SK-N-SH (cell line): ENCODE data around the gene USP36. TPM values are rescaled to one million over a fixed set of nuclear protein-coding genes. Genes with fewer than 3 reads are reported as not detected.

Experiments used
- CTCF ChIA-PET: fragments of 300-600, 350-600 bp; formaldehyde crosslinking; extraction: SDS; loops from one replicate; lab custom pipeline; 2021; lab: Yijun Ruan, JAX
- POLR2A ChIA-PET: fragments of 350-600 bp; sonication (Branson Sonifier 250); formaldehyde crosslinking; extraction: SDS; loops from one replicate; lab custom pipeline; 2020; ENCODE audit warnings: antibody characterized with exemption, inconsistent platforms; lab: Yijun Ruan, JAX
- DNase-seq: peaks from one replicate; pipeline ENCODE4 v3.0.0; 2012
- H2AFZ ChIP-seq: fragments of 200-600 bp; sonication (generic); 2 replicates; pipeline ENCODE4 v1.8.1; 2016; ENCODE audit warnings: antibody characterized with exemption, mild to moderate bottlenecking, low read depth
- H3F3A ChIP-seq: fragments of 200-600 bp; sonication (generic); replicated peaks from 2 replicates; pipeline ENCODE3; 2016; ENCODE audit warnings: antibody characterized with exemption, mild to moderate bottlenecking; ENCODE audit not compliant: insufficient read depth
- H3K27ac ChIP-seq, 2 experiments: fragments of 200-500 bp in 1 of 2; fragments of 200-600 bp in 1 of 2; sonication (Bioruptor generic) in 1 of 2; sonication (generic), shearing (Covaris generic) in 1 of 2; 2 replicates each; pipeline versions ENCODE4 v1.5.1 to v1.6.1; 2014 to 2016; ENCODE audit warnings: low read depth in 2 of 2, inconsistent platforms in 1 of 2, low read length in 1 of 2, mild to moderate bottlenecking in 1 of 2, mixed read lengths in 1 of 2
- H3K27me3 ChIP-seq: fragments of 200-600 bp; sonication (generic), shearing (Covaris generic); 2 replicates; pipeline ENCODE4 v1.6.1; 2016; ENCODE audit warnings: mixed run types; ENCODE audit not compliant: insufficient read depth
- H3K36me3 ChIP-seq, 2 experiments: fragments of 200-500 bp in 1 of 2; fragments of 200-600 bp in 1 of 2; sonication (Bioruptor generic) in 1 of 2; sonication (generic) in 1 of 2; replicated peaks in 1 of 2; 2 replicates each; pipeline versions ENCODE3 to v1.5.1; 2014 to 2016; ENCODE audit warnings: low read length in 1 of 2, mild to moderate bottlenecking in 1 of 2; ENCODE audit not compliant: insufficient read depth in 2 of 2, control insufficient read depth in 1 of 2
- H3K4me1 ChIP-seq, 2 experiments: fragments of 200-500 bp in 1 of 2; fragments of 200-600 bp in 1 of 2; sonication (Bioruptor generic) in 1 of 2; sonication (generic), shearing (Covaris generic) in 1 of 2; 2 replicates each; pipeline versions ENCODE4 v1.5.1 to v1.6.1; 2014 to 2016; ENCODE audit warnings: low read depth in 1 of 2, low read length in 1 of 2, mixed run types in 1 of 2; ENCODE audit not compliant: insufficient read depth in 2 of 2, control insufficient read depth in 1 of 2
- H3K4me2 ChIP-seq: fragments of 200-600 bp; sonication (generic), shearing (Covaris generic); 2 replicates; pipeline ENCODE4 v1.6.1; 2017; ENCODE audit warnings: mixed run types
- H3K4me3 ChIP-seq, 2 experiments: fragments of 200-500 bp in 1 of 2; fragments of 200-600 bp in 1 of 2; sonication (Bioruptor generic) in 1 of 2; sonication (generic), shearing (Covaris generic) in 1 of 2; 2 replicates each; pipeline versions ENCODE4 v1.5.1 to v1.8.1; 2014 to 2016; ENCODE audit warnings: low read depth in 2 of 2, inconsistent platforms in 1 of 2, low read length in 1 of 2, mild to moderate bottlenecking in 1 of 2, mixed read lengths in 1 of 2, moderate library complexity in 1 of 2
- H3K79me2 ChIP-seq: fragments of 200-600 bp; sonication (generic); 2 replicates; pipeline ENCODE4 v1.8.1; 2017; ENCODE audit warnings: mild to moderate bottlenecking; ENCODE audit not compliant: insufficient read depth
- H3K9ac ChIP-seq: fragments of 200-600 bp; sonication (generic); 2 replicates; pipeline ENCODE4 v1.6.1; 2017; ENCODE audit warnings: mixed run types
- H3K9me2 ChIP-seq: fragments of 200-600 bp; sonication (generic); 2 replicates; pipeline ENCODE4 v1.6.1; 2017; ENCODE audit warnings: mixed run types
- H3K9me3 ChIP-seq: fragments of 200-600 bp; sonication (generic); 2 replicates; pipeline ENCODE4 v1.6.1; 2017; ENCODE audit warnings: mixed run types, mild to moderate bottlenecking, moderate library complexity
- H4K20me1 ChIP-seq: fragments of 200-600 bp; sonication (generic); 2 replicates; pipeline ENCODE4 v1.6.1; 2017; ENCODE audit warnings: mild to moderate bottlenecking, mixed run types; ENCODE audit not compliant: insufficient read depth
- EP300 ChIP-seq, 2 experiments: IDR thresholded peaks; 2 replicates each; pipeline versions ENCODE4 v1.4.0 to v1.6.1; 2012; ENCODE audit warnings: borderline replicate concordance in 1 of 2, low read depth in 1 of 2, low read length in 1 of 2
- FOSL2 ChIP-seq: IDR thresholded peaks from 2 replicates; pipeline ENCODE4 v1.4.0; 2012; ENCODE audit warnings: low read depth, mild to moderate bottlenecking, moderate library complexity, borderline replicate concordance
- FOXJ3 ChIP-seq: sonication (generic); formaldehyde crosslinking; IDR thresholded peaks from 2 replicates; pipeline ENCODE4 v1.5.1; 2020; ENCODE audit warnings: mild to moderate bottlenecking, missing genetic modification reagents
- GATA2 ChIP-seq: sonication (generic); formaldehyde crosslinking; IDR thresholded peaks from 2 replicates; pipeline ENCODE4 v1.5.0; 2020; ENCODE audit warnings: mild to moderate bottlenecking, missing genetic modification reagents
- MEF2A ChIP-seq: IDR thresholded peaks from 2 replicates; pipeline ENCODE4 v1.4.0; 2012; ENCODE audit warnings: low read depth, borderline replicate concordance
- POLR2AphosphoS5 ChIP-seq: IDR thresholded peaks from 2 replicates; pipeline ENCODE4 v1.6.1; 2012; ENCODE audit warnings: low read depth, low read length
- REST ChIP-seq: IDR thresholded peaks from 2 replicates; pipeline ENCODE4 v1.6.1; 2012; ENCODE audit warnings: mild to moderate bottlenecking, low read depth, low read length, moderate library complexity
- RFX5 ChIP-seq: IDR thresholded peaks from 2 replicates; pipeline ENCODE4 v1.6.1; 2012; ENCODE audit warnings: mild to moderate bottlenecking, improper control_type of control experiment, low read length
- SIN3A ChIP-seq: IDR thresholded peaks from 2 replicates; pipeline ENCODE4 v1.6.1; 2012; ENCODE audit warnings: low read depth, mild to moderate bottlenecking, low read length, moderate library complexity, borderline replicate concordance
- TEAD4 ChIP-seq: IDR thresholded peaks from 2 replicates; pipeline ENCODE4 v1.4.0; 2012; ENCODE audit warnings: mild to moderate bottlenecking, borderline replicate concordance; ENCODE audit not compliant: insufficient read depth
- USF1 ChIP-seq: IDR thresholded peaks from 2 replicates; pipeline ENCODE4 v1.4.0; 2012; ENCODE audit warnings: low read depth, borderline replicate concordance
- USF2 ChIP-seq: fragments of 150-350 bp; IDR thresholded peaks from 2 replicates; pipeline ENCODE4 v1.6.1; 2017; ENCODE audit warnings: antibody characterized with exemption, low read length, low read depth, borderline replicate concordance
- YY1 ChIP-seq: IDR thresholded peaks from 2 replicates; pipeline ENCODE4 v1.4.0; 2012; ENCODE audit warnings: low read depth, mild to moderate bottlenecking
- WGBS: methylation state at CpG from one replicate; pipeline ENCODE4 v1.1.6; 2017; ENCODE audit warnings: low lambda C conversion rate; 5-methylcytosine and 5-hydroxymethylcytosine counted together
- polyA plus RNA-seq, 3 experiments: library from polyadenylated mRNA; depleted of rRNA; stranded (reverse); fragments of >200 nt; gene quantifications; 2 replicates each; pipeline ENCODE4 v1.2.3, GENCODE V29; 2012

The USP36 gene
- polyA plus RNA-seq, 1 of the 3 experiments (the other 2 are of a cell fraction): 34.6 TPM

- Histone ChIP-seq H3K27ac (no peak overlapping the region), H3K4me2 (no peak overlapping the region), H3F3A (peaks cover 1% of the 10 kb centered on the region), H3K9me3 (no peaks in the 10 kb centered on the region), H3K4me3 (no peak overlapping the region), H3K9ac (no peak overlapping the region), H3K4me1 (peaks cover 0 to 13% of the 10 kb centered on the region in 2 experiments; a peak in 1 of 4 replicates), H3K27me3 (no peaks in the 10 kb centered on the region), H4K20me1 (peaks cover 43% of the 10 kb centered on the region), H3K9me2 (no peaks in the 10 kb centered on the region), H2AFZ (no peak overlapping the region), H3K79me2 (peaks cover 96% of the 10 kb centered on the region), H3K36me3 (no peaks in the 10 kb centered on the region)
- WGBS: 74% methylated on average over 4 of the region's 4 CpGs
- POLR2A ChIA-PET: no interaction called here
- DNase-seq: no peak
- CTCF ChIA-PET: interaction anchor here (1.3 to 1.8 kb wide), 4 partner anchors 8 to 58 kb away, joined by 3 to 5 read pairs (median 4); no protein-coding TSS in a partner anchor
- TF ChIP-seq MEF2A: no peak
- TF ChIP-seq SIN3A: no peak
- TF ChIP-seq FOXJ3 (CRISPR knock-in tag): no peak
- no peak for TF ChIP-seq RFX5
- TF ChIP-seq REST: no peak
- no peak for TF ChIP-seq USF2
- no peak for TF ChIP-seq GATA2 (CRISPR knock-in tag)
- TF ChIP-seq EP300 (IDR thresholded peaks at IDR 0.05; ENCODE audit: borderline replicate concordance in 1 of 2, low read depth in 1 of 2, low read length in 1 of 2): no peak
- TF ChIP-seq TEAD4: no peak
Observed at GRCh38 chr17:78767806-78768205, 72.8 kb downstream of the USP36 start.

- Histone ChIP-seq H3K9me3 (no peaks in the 10 kb centered on the region), H3F3A (peaks cover 11% of the 10 kb centered on the region), H3K4me2 (no peak overlapping the region), H3K27me3 (no peaks in the 10 kb centered on the region), H3K36me3 (no peaks in the 10 kb centered on the region), H3K79me2 (peaks cover 95% of the 10 kb centered on the region), H4K20me1 (peaks cover 35% of the 10 kb centered on the region), H3K4me1 (peaks cover 0 to 18% of the 10 kb centered on the region in 2 experiments; a peak in 1 of 4 replicates), H3K9ac (no peak overlapping the region), H2AFZ (no peak overlapping the region), H3K4me3 (no peak overlapping the region), H3K9me2 (no peaks in the 10 kb centered on the region), H3K27ac (no peak overlapping the region)
- ChIA-PET POLR2A (no interaction called here), CTCF (interaction anchor here (1.1 to 1.8 kb wide), 3 partner anchors 9 to 57 kb away, joined by 3 to 4 read pairs (median 4); no protein-coding TSS in a partner anchor)
- 94% methylated on average over 5 of the region's 5 CpGs for WGBS
- no peak for DNase-seq
- TF ChIP-seq FOSL2 (no peak), FOXJ3 (CRISPR knock-in tag) (no peak), POLR2AphosphoS5 (no peak), YY1 (no peak), USF1 (no peak), TEAD4 (no peak)
Observed at GRCh38 chr17:78766743-78767294, 73.8 kb downstream of the USP36 start.
